NCI-H1105 (cell line): ENCODE measurements around the gene LIMS2.

Source experiments
- DNase-seq: peaks from one replicate; lab custom pipeline; 2025; lab: John Stamatoyannopoulos, UW

Gene LIMS2

DNA sequence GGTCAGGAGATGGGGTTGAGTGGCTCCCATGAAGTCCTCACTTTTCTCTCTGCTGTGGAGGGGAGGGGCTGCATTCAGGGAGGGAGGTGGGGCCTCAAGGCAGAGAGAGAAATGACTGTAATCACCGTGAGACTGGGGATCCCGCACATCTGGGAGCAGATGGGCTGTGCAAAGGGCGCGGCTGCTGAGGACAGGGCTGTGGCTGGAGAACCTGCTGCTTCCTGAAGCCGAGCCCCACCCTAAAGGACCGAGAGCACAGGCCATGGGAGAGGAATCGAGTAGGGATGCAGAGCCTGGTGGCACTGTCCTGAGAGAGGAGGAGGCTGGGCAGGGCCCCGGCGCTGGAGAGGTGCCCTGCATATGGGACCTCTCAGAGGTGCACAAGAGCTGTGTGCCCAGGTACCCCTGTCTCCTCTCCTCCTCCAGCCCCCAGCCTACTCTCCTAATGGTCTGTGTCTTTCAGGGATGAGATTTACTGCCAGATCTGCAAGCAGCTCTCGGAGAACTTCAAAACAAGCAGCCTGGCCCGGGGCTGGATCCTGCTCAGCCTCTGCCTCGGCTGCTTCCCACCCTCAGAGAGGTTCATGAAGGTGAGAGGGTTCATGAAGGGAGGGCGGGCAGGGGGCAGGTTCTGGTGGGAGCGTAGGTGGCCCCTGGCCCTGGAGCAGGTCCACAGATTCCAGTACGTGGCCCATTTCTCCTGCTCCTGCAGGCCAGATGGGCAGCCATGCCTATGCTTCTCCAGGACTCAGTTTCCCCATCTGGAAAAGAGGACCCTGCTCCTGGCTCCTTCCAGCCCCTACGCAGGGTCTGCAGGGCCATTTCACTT lies 55.2 kb downstream of the LIMS2 start:
- DNase-seq, result no peak

DNA sequence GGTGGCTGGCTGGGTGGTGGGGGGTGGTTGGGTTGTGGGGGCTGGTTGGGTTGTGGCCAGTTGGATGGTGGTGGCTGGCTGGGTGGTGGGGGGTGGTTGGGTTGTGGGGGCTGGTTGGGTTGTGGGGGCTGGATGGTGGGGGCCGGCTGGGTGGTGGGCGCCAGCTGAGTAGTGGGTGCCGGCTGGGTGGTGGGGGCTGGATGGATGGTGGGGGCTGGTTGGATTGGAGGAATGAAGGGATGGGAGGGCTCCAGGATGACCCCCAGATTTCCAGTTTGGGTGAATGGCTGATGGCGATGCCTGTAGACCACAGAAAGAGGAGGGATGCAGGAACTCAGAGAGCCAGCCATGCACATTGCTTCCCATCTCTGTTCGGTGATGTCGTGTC lies 56.1 kb downstream of the LIMS2 start:
- DNase-seq, result no peak

DNA sequence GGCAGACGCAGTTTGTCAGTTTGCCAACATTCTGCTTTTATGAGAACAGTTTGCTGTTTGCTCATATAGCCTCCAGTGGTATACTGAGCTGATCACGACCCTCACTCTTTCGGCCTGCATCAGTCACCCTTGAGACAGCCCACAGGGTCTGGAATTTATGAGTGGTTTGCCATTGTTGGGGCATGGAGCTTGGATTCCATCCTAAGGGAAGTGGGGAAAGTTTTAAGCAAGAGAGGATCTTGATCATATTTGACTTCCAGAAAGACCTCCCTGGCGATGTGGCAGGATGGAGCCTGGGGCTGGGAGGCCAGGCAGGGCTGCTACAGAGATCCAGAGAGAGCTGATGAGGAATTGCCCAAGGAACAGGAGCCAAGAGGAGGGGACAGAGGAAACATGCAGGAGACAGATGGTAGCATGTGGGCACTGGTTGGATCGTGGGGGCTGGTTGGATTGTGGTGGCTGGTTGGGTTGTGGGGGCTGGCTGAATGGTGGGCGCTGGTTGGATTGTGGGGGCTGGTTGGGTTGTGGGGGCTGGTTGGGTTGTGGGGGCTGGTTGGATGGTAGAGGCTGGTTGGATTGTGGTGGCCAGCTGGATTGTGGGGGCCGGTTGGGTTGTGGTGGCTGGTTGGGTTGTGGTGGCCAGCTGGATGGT lies 56.7 kb downstream of the LIMS2 start:
- DNase-seq, result no peak

DNA sequence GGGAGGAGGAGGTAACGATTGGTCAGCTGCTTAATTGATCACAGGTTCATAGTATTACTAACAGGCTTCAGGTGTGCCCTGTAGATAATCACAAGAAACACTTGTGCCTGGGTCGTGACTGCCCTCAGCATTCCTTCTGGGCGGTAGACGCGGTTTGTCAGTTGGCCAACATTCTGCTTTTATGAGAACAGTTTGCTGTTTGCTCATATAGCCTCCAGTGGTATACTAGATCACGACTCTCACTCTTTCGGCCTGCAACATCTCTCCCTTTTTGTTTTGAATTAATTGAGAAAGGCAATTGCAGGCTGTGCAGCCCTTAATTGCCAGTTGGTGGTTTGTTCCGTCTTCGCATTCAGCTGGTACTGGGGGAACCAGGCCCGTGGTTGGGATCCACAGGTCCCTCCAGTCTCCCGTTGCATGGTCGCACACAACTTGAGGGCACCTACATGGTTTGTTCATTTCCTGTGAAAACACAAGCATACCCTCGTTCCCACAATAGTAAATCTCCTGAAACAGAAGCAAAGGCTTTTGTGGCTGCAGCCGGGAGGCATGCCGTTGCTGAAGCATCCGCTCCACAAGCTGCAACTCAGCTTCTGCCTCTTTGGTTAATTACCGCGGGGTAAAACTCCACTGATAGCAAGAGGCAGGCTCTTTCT lies 59.7 kb downstream of the LIMS2 start:
- DNase-seq, result no peak

DNA sequence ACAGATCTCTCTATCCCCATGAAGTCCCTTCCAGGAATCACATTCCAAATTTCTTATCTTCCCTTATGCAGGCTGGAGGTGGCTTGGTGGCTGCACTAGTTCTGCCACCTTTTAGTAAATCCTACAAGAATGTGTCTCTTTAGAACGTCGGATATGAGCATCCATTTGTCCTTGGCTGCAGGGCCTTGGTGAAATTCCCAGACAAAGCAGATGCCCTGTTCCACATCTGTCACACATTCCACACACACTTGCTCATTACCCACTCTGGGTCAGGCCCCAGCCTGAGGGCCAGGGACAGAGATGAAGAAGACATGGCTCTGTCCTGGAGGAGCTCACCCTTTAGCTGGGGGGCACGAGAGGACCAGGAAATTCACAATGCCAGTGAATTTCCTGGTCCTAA lies 60.6 kb downstream of the LIMS2 start:
- no peak for DNase-seq

DNA sequence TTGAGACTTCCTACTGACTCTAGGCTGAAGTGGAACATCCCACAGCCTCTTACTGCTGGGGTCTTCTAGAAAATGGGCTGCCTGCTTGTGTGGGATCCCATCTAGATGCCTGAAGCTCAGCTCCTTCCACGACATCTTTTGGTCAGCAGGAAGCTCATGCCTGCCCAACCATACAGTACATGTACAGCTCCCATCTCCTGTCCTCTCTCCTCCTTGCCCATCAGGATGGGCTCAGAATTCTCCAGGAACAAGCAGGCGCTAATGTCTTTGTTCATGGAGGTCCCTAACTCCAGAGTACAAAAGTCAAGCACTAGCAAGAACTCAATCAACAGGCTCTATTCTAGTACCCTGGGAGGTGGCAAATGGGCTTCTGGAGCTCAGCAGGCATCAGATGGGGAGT lies 61.1 kb downstream of the LIMS2 start:
- no peak for DNase-seq

DNA sequence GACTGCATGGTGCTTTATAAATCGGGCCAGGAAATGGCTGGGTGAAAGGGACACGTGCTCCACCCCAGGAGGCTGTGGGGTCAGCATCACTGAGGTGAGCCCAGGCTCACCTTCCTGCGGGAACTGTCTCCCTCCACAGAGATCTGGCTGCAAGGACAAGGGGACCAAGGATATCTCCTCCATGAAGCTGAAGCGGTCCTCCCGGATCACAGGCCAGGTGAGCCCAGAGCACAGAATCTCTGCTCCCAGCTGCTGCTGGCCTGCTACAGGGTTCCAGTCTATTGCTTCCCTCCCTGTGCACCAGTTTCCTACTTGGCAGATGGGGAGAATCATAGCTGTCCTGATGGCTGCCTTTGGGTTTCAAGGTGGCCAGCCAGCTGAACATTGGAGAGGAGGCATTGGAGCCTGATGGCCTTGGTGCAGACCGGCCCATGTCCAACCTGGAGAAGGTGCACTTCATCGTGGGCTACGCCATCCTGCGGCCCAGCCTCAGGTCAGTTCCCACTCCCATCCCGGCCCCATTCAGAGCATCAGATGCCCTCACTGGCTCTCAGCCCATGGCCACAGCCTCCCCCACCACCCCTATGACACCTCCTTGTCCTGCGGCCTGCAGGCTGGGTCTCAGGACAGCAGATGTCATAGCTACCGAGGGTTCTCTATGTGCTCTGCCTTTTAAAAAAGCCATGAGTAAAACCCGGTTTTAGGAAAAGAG lies 63.1 kb downstream of the LIMS2 start:
- DNase-seq, result no peak

DNA sequence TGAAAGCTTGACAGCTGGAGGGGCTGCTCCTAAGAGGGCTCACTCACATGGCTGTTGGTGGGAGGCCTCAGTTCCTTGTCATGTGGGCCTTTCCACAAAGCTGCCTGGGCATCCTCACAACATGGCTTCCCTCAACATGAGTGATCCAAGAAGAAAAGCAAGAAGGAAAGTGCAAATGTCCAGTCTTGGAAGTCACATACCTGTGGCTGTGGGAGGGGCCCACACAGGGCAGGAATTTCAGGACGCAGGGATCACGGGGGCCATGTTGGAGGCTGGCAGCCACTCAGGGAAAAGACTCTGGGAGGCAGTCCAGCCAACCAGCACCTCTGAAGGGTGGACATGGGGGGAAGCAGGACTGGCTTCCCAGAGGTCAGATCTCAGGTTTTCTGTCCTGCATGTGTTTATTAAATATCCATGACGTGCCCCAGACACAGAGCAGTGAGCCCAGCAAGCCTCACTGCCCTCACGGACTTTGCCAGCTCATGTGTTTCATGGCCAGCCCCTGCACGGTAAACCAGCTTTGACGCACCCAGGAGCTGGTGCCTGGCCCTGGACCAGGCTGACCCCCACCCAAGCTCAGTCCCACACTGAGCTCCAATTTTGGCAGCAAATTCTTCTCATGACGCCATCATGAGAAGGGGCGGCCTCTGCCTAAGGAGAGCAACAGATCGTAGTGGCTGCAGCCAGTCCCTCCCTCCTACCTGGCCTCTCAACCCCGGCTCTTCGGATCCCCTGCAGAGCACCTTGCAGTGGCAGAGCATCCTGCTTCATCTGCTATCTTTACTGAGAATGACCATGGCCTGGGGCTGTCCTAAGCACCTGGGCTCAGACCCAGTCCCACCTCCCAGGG lies 64.0 kb downstream of the LIMS2 start:
- no peak for DNase-seq

DNA sequence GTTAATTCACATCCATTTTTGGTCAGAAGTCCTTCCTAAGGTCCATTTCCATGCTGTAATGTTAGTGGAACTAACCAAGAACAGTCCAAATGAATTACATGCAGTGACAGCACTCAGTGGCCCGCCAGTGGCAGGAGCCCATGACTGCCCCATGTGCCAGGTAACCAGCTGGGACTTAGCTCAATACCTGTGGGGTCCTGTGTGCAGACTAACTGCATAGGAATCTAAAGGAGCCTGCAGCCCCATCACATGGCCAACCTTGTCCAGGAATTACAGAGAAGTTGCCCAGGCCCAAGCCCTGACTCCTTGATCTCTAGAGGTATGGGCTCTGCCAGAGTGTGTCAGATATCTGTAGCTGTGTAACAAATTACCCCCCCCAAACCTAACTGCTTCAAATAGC lies 64.8 kb downstream of the LIMS2 start:
- DNase-seq, result no peak

DNA sequence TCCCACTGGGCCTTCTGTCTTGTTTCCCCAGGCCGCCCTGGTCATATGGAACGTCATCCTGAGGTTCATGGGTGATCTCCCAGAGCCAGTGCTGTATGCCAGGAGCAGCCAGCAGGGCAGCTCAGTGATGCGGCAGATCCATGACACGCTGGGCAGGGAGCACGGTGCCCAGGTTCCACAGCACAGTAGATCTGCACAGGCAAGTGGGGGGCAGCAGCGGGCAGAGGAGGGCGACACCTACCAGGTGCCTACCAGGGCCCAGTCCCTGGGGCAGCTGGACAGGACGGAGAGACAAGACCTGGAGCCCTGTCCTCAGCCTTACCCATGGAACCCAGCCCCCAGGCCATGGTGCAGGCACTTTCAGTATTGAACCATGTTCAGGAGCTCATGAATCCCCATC lies 65.5 kb downstream of the LIMS2 start:
- no peak for DNase-seq

DNA sequence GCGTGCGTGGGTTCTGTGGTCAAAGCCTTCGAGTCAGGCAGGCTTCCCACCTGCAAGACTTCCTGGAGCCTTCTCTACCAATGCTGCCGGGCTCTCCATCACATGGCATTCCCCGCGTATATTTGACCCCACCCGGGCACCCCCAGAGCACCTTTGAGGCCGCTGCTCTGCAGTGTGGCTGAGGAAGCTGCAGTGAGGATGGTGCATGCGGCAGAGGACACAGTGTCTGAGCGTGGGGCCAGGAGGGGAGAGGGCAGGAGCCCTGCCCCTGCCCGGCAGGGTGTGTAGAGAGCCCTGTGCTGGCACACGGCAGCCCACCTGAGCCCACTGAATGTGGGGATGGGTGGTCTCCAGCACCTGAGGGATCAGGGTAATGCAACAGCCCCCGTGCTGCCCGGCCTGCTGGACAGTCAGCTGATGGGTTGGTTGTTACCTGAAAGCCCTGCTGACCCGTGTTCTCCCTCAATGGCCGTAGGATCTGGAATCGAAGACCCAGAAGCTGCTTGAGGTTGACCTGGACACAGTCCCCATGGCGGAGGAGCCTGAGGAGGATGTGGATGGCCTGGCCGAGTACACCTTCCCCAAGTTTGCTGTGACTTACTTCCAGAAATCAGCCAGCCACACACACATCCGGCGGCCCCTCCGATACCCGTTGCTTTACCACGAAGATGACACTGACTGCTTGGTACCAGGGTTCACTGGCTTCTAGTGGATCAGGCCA lies 66.1 kb downstream of the LIMS2 start:
- no peak for DNase-seq

DNA sequence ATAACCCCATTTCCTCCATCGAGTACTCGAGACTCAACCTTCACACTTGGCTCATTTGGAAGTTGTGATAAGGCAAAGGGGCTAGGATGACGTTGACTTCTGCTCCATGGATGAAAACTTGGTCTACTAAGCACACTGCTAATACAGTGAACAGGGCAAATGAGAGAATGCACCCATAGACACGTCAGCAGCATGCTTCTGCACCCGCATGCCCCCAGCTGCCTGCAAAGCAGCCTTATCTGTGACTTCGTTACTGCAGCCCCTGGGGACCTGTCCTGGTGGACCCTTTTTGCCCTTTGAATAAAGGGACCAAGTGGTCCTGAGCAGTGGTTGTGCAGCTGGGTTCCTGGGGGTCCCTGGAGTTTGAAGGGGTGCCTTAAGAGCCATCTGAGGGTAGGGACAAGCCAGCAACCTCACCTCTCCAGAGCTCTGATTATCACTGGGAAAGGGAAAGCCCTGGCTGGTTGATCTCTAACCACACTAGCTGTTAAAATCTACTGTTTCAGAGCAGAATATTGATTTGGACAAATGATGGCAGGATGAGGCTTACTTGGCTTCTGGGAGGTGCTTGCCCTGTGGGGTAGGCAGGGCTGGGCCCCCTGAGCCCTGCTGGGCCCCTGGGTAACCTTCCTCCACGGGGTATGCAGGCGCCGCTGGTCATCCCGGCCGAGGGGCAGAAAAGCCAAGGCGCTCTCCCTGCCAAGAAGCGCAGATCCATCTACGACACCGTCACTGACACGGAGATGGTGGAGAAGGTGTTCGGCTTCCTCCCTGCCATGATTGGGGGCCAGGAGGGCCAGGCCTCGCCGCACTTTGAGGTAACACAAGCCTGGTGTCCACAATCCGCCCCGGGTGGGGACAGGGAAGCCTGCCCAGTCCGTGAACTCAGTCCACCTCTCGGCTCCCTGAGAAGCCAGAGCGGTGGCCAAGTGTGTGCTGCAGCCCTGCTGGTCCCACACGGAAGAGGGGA lies 67.0 kb downstream of the LIMS2 start:
- DNase-seq, result no peak

DNA sequence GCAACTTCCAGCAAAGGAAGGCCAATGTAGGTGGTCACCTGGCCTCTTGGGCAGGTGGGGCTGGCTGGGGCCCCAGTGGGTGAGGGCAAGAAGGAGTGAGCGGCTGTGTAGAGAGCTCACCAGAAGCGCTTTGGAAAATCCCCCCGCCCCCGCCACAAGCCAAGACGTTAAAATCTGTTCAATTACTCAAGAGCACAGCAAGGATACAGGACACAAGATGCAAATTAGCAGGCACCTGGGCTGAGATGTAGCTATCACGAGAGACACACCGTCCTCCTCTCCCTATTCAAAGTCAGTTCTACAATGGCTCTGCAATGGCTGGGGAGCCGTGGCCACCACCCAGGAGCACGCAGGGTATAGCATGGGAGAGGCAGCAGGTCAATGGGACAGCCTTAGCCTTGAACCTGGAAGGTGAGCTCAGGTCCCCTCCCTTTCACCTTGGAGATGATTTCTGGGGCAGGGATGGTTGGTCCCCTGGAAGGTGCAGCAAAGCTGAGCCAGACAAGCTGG lies 67.9 kb downstream of the LIMS2 start:
- no peak for DNase-seq

DNA sequence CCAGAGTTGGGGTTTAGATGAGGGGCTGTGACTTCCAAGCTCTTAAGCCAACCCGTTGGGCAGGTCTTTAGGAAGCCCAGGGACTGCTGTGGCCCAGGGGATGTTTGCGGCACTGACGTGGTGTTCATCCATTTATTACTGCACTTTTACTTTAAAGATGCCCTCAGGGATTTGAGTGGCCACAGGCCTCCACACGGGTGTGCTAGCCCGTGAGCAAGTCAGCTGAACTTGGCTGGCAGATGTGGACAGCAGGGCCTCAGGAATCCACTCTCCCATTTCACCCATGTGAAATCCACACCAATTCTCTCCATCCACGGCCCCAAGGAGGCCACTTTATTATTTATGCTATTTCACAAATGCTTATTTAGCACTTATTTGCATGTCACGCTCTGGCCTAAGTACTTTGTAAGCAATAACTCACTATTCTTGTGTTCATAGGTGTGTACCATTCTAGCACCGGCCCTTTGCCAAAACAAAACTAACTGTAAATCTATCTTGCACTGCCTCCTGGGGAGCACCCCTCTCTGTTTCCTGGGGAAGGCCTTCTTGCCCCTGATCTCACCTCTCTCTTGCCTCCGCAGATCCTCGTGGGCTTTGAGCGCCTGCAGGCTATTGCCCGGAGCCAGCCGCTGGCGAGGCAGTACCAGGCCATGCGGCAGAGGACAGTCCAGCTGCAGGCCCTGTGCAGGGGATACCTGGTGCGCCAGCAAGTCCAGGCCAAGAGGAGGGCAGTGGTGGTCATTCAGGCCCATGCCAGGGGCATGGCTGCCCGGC lies 68.5 kb downstream of the LIMS2 start:
- DNase-seq, result no peak

DNA sequence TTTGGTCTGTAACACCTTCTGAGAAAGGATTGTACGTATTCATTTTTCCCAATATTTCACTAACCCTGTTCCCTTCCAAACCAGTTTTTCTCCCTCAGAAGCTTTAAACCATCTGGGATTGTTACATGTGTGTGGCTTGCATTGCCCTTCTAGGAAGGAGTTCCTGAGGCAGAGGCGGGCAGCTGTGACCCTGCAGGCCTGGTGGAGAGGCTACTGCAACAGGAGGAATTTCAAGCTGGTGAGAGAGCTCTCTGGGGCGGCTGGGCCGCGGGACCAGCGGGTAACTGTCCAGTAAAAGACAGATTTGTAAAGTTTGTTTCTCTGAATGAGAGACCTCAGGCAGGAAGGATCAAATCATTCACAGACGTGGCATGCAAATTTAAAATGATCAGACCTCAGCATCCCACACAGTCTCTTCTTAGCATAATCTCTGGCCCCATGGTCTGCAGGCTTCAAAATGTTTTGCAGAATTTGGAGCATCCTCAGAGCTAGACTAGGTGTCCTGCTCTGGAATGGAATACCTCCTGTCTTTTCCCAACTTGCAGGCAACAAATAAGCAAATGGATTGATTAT lies 69.6 kb downstream of the LIMS2 start:
- DNase-seq, result no peak

DNA sequence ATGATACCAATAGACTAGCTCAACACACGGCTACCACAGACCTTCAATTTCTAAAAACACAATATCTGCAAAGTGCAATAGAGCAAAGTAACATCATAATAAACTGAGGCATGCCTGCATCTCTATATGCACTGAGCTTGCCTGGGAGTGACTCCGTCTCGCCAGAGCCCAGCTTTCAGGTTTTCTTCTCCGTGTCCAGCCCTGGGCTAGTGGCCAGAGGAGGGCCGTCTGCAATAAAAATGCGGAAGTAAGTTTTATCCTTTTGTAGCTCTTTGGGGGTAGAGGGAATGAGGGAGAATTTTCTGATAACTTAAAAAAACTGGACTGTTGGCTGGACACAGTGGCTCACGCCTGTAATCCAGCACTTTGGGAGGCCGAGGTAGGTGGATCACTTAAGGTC lies 70.3 kb downstream of the LIMS2 start:
- DNase-seq, result no peak

DNA sequence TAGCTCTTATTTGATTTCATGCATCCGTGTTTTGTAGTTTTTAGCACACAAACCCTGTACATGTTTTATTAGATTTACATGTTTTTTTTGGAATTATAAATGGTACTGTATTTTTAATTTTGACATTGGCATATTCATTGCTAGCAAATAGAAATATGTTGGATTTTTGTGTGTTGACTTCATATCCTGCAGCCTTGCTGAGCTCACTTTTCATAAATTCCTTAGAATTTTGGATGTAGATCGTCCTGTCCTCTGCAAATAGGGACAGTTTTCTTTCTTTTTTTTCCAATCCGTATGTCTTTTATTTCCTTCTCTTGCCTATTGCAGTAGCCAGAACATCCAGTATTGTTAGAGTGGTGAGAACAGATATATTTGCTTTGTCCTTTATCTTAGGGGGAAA lies 76.1 kb downstream of the LIMS2 start:
- DNase-seq, result no peak

DNA sequence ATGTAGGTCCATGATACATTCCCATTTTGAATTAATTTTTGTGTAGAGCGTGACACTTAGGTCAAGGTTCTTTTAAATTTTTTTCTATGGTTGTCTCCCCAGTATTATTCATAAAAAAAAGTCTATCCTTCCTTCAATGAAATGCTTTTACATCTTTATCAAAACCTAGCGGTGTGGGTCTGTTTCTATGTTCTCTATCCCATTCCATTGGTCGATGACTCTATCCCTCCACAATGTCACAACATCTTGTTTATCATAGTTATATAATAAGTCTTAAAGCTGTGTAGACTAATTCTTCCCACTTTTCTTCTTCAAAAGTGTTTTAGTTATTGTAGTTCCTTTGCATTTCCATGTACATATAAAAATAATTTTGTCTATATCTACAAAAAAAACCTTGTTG lies 76.6 kb downstream of the LIMS2 start:
- DNase-seq, result no peak

DNA sequence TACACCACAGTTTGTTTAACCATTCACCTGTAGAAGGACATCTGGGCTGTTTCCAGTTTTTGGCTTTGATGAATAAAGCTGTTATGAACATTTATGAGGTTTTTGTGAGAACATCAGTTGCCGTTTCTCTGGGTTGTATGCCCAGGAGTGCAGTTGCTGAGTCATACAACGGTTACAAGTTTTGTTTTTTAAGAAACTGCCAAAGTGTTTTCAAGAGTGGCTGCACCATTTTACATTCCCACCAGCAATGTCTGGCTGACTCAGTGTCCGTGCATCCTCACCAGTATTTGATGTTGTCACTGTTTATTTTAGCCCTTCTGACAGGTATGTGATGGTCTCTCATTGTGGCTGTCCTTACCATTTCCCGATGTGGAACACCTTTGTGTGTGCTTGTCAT lies 77.3 kb downstream of the LIMS2 start:
- DNase-seq, result no peak
